Hepatocyte (in vitro differentiated cells): Measurements from ENCODE around the gene CPLANE1. TPM values are rescaled to one million over a fixed set of nuclear protein-coding genes. Genes with fewer than 3 reads are reported as not detected.
"Not testable (repeated sequence)": the region's sequence is repeated elsewhere in the genome, so short reads cannot be mapped to it uniquely, and the experiment has no call there.

Source experiments
- DNase-seq: peaks from one replicate; pipeline ENCODE4 v3.0.0-alpha.2; 2016; ENCODE audit warnings: low spot score
- H2AFZ ChIP-seq: fragments of 200-600 bp; sonication (generic); 2 replicates; pipeline ENCODE4 v1.6.0; 2016; ENCODE audit warnings: antibody characterized with exemption, mild to moderate bottlenecking
- H3K27ac ChIP-seq: fragments of 200-600 bp; sonication (generic); 2 replicates; pipeline ENCODE4 v1.5.1; 2016; ENCODE audit warnings: mild to moderate bottlenecking
- H3K27me3 ChIP-seq: fragments of 200-600 bp; sonication (generic); 2 replicates; pipeline ENCODE4 v1.6.1; 2016
- H3K36me3 ChIP-seq: fragments of 200-600 bp; sonication (generic); replicated peaks from 2 replicates; pipeline ENCODE4 v1.5.1; 2016; ENCODE audit warnings: low read depth; ENCODE audit not compliant: insufficient read depth
- H3K4me1 ChIP-seq: fragments of 200-600 bp; sonication (generic); 2 replicates; pipeline ENCODE4 v1.5.1; 2016; ENCODE audit warnings: mild to moderate bottlenecking, moderate library complexity; ENCODE audit not compliant: insufficient read depth
- H3K4me2 ChIP-seq: fragments of 200-600 bp; sonication (generic); 2 replicates; pipeline ENCODE4 v1.6.0; 2016
- H3K4me3 ChIP-seq: fragments of 200-600 bp; sonication (generic); 2 replicates; pipeline ENCODE4 v1.5.1; 2016; ENCODE audit warnings: mild to moderate bottlenecking
- H3K79me2 ChIP-seq: fragments of 200-600 bp; sonication (generic); 2 replicates; pipeline ENCODE4 v1.6.0; 2017; ENCODE audit warnings: mild to moderate bottlenecking
- H3K9me2 ChIP-seq: fragments of 200-600 bp; sonication (generic); replicated peaks from 2 replicates; pipeline ENCODE4 v1.6.0; 2017; ENCODE audit warnings: mild to moderate bottlenecking; ENCODE audit not compliant: insufficient read depth
- H3K9me3 ChIP-seq: fragments of 200-600 bp; sonication (generic); 2 replicates; pipeline ENCODE4 v1.5.1; 2016; ENCODE audit warnings: low read depth, mild to moderate bottlenecking
- H4K20me1 ChIP-seq: fragments of 200-600 bp; sonication (generic); 2 replicates; pipeline ENCODE4 v1.6.0; 2016; ENCODE audit warnings: mild to moderate bottlenecking; ENCODE audit not compliant: insufficient read depth, poor library complexity, severe bottlenecking
- CTCF ChIP-seq: fragments of 200-600 bp; sonication (generic); IDR thresholded peaks from 2 replicates; pipeline ENCODE4 v1.5.1; 2016; ENCODE audit warnings: antibody characterized with exemption, mild to moderate bottlenecking; ENCODE audit not compliant: poor library complexity
- EZH2 ChIP-seq: fragments of 200-600 bp; sonication (generic); IDR thresholded peaks from 2 replicates; pipeline ENCODE4 v1.6.1; 2016; ENCODE audit warnings: antibody characterized with exemption, mild to moderate bottlenecking, borderline replicate concordance
- EZH2phosphoT487 ChIP-seq: fragments of 200-600 bp; sonication (generic); IDR thresholded peaks from one replicate; pipeline ENCODE4 v1.6.1; 2018; ENCODE audit warnings: antibody characterized with exemption, mild to moderate bottlenecking, low read depth, moderate library complexity; ENCODE audit not compliant: unreplicated experiment, severe bottlenecking
- WGBS: methylation state at CpG from one replicate; pipeline ENCODE4 v1.1.6; 2016; ENCODE audit warnings: low lambda C conversion rate; ENCODE audit errors: missing lambda C conversion rate; 5-methylcytosine and 5-hydroxymethylcytosine counted together
- polyA plus RNA-seq: library from polyadenylated mRNA; unstranded; fragments of >200 nt; fragmentation: Nextera tagmentation; extraction: Ambion mirVana; gene quantifications from 2 replicates; pipeline ENCODE4 v1.2.1, GENCODE V29; 2016
- total RNA-seq: library from RNA; depleted of rRNA; stranded (reverse); fragments of >200 nt; gene quantifications from 2 replicates; pipeline ENCODE4 v1.2.3, GENCODE V29; 2014

The CPLANE1 gene
- total and polyA plus RNA-seq, 2 experiments from 2014 or later, result 4.3 to 29.6 TPM

DNA sequence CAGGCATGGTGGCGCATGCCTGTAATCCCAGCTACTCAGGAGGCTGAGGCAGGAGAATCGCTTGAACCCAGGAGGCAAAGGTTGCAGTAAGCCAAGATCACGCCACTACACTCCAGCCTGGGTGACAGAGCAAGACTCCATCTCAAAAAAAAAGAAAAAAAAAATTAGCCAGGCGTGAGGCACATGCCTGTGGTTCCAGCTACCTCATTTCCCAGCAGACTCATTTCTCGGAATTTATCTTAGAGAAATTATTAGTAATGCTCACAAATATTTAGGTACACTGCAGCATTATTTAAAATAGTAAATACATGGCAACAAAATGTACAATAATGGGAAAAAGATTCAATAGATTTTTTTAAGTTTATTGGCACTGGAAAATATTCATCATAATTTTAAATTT, 29.8 kb downstream of the CPLANE1 start:
- H3K79me2 ChIP-seq, H3K27ac ChIP-seq, H3K36me3 ChIP-seq, DNase-seq, H3K4me2 ChIP-seq, H3K4me1 ChIP-seq, H3K27me3 ChIP-seq, H2AFZ ChIP-seq, H3K9me3 ChIP-seq, H3K9me2 ChIP-seq, H3K4me3 ChIP-seq, H4K20me1 ChIP-seq: not testable (repeated sequence)
- WGBS, result 93% methylated on average over 5 of the region's 5 CpGs

DNA sequence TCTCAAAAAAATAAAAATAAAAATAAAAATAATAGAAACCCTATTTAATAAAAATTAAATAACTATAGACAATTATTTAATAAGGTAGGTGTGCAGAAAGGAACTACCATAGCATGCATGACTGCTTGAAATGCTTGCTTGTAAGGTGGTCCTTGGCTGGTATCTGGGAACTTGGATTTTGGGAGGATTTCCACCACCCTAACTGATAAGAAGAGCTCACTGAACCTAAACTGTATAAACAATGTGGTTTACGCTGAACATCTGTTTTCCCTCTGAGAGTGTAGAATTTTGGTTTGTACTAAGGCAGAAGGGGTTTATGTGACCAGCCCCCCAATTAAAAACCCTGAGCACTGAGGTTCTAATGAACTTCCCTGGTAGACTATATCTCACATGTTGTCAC, 31.2 kb downstream of the CPLANE1 start:
- Histone ChIP-seq H3K9me3 (no peaks in the 10 kb centered on the region), H2AFZ (no peak overlapping the region), H3K79me2 (no peaks in the 10 kb centered on the region), H3K9me2 (no peaks in the 10 kb centered on the region), H3K4me3 (no peak overlapping the region), H3K4me1 (no peaks in the 10 kb centered on the region), H3K27me3 (no peaks in the 10 kb centered on the region), H4K20me1 (no peaks in the 10 kb centered on the region), H3K4me2 (no peak overlapping the region), H3K36me3 (no peaks in the 10 kb centered on the region), H3K27ac (no peak overlapping the region)
- TF ChIP-seq EZH2phosphoT487, result no peak
- TF ChIP-seq CTCF, result no peak
- TF ChIP-seq EZH2, result no peak
- no peak for DNase-seq
- 79% methylated on average over 1 of the region's 1 CpG for WGBS

- H3K27me3 ChIP-seq, result no peaks in the 10 kb centered on the region
- DNase-seq, result peak; percentile 19
Measured at GRCh38 chr5:37214550-37214949, 34.6 kb downstream of the CPLANE1 start.

DNA sequence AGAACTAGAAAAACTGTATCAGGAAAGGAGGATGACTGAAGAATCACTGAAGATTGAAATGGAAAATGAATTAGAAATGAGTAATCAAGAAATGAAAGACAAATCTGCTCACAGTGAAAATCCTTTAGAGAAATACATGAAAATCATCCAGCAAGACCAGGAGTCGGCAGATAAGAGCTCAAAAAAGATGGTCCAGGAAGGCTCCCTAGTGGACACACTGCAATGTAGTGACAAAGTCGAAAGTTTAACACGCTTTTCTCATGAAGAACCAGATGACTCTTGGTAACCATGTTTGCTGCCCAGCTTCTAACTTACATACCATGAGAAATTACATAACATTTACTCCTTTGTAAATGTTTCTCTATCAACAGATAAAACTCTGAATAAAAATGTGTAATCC, 37.1 kb downstream of the CPLANE1 start:
- Histone ChIP-seq H3K27ac (no peak overlapping the region), H3K36me3 (no peaks in the 10 kb centered on the region), H3K4me1 (no peaks in the 10 kb centered on the region), H4K20me1 (no peaks in the 10 kb centered on the region), H3K4me2 (no peak overlapping the region), H3K4me3 (no peak overlapping the region), H3K79me2 (no peaks in the 10 kb centered on the region), H3K27me3 (no peaks in the 10 kb centered on the region), H3K9me2 (no peaks in the 10 kb centered on the region), H2AFZ (no peak overlapping the region), H3K9me3 (no peaks in the 10 kb centered on the region)
- DNase-seq, result no peak
- 91% methylated on average over 3 of the region's 3 CpGs for WGBS
- TF ChIP-seq EZH2 (no peak), EZH2phosphoT487 (no peak), CTCF (no peak)

More at GRCh38 chr5:37214550-37214949, 34.6 kb downstream of the CPLANE1 start:
- WGBS, result 50% methylated on average over 1 of the region's 1 CpG
- Histone ChIP-seq H3K36me3 (no peaks in the 10 kb centered on the region), H3K79me2 (no peaks in the 10 kb centered on the region), H3K4me2 (no peak overlapping the region), H2AFZ (no peak overlapping the region), H3K9me3 (no peaks in the 10 kb centered on the region), H3K27ac (no peak overlapping the region), H3K4me3 (no peak overlapping the region), H3K9me2 (no peaks in the 10 kb centered on the region), H4K20me1 (no peaks in the 10 kb centered on the region), H3K4me1 (no peaks in the 10 kb centered on the region)
- no peak for TF ChIP-seq EZH2phosphoT487
- no peak for TF ChIP-seq EZH2
- TF ChIP-seq CTCF, result no peak
